ENCODE data around the gene LMBR1.
"Not testable (repeated sequence)": the region's sequence is repeated elsewhere in the genome, so short reads cannot be mapped to it uniquely, and the experiment has no call there.

Gene LMBR1

DNA sequence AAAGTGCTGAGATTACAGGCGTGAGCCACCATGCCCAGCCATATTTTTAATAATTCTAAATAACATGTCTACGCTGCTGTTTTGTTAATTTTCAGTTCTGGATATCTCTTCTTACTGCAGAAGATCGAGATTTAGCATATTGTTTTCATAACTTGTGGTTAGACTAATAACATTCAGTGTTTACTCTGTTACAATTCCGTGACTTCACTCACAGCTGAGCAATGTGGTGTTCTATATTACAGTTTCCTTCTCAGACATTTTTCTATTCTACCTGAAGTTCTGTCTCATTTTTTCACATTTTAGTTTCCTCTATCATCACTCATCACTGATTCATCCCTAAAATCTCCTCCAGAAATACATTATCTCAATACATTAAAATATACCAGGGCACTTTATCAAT is 241.5 kb downstream of the LMBR1 start:
- DNase-seq, result no peak

DNA sequence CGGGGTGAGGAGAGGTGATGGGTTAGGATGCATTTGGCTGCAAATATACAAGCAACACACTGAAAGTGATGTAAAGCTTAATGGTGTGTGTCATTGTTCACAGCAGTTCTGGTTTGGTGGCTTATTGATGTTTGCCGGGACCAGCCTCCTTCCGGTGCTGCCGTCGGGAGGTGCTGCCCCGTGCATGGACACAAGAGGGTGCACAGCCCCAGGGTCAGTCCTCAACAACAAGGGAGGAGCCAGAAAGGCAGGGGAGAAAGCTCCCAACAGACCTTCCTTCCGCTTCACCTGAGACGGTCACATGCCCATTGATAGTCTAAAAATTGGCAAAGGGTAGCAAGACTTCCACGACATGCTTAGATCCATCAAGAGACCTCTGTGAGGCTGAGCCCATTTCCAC is 242.9 kb downstream of the LMBR1 start:
- DNase-seq, result no peak

DNA sequence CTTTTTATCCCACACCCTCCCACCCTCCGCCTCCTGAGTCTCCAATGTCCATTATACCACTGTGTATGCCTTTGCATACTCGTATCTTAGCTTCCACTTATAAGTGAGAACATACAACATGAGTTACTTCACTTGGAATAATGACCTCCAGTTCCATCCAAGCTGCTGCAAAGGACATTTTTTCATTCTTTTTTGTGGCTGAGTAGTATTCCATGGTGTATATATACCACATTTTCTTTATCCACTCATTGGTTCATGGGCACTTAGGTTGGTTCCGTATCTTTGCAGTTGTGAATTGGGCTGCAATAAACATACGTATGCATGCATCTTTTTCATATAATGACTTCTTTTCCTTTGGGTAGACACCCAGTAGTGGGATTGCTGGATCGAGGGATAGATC is 245.7 kb downstream of the LMBR1 start:
- DNase-seq, result not testable (repeated sequence)

DNA sequence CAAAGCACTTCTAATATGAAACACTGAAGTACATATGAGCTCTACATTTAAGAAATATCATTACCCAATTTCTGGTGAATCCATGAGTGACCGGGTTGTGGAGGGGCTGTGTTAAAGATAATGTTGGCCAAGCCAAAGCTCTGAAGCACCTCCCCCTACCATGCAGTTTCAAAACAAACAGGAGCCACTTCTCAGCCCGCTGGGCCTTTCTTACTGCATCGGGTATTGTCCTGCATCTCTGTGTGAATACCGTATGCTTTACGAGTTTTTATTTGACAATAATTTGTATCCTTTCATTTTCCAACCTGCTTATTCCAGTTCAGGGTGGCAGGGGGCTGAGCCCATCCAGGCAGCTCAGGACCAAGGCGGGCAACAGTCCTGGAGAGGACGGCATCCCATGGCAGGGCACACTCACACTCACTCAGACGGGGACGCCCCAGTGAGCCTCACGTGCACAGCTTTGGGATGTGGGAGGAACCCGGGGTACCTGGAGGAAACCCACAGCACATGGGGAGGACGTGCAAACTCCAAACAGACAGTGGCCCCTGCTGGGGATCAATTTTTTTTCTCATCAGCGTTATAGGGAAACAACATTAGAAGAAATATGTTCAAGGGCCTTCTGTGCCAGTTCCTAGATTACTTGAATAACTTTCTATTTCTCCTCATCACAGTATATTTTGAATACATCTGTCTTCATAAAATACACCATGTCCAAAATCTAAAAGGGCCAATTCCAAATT is 250.5 kb downstream of the LMBR1 start:
- DNase-seq, result no peak

DNA sequence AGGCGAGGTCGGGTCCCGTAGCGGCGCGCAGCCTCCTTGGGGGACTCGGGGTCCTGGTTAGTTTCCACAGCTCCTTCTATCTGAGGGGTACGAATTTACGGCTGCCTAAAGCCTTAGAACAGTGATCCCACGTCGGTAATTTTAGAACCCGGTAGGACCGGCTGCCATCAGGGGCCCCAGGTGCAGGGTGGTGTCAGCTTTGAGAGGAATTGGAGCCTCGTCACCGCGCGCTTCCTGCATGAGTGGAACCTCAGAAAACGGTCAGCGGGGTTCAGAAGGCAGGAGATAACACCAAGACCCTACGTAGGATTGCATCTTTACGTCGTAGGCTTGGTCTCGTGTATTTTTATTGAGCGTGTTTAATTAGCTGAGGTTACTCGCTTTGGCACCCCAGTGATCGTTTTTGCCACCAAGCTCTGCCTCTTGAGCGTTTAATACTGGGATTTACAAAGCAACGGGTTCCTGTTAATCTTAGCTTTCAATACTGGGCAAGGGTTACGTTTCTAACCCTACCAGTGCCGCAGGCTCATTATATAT is 252.0 kb downstream of the LMBR1 start:
- DNase-seq, result no peak

DNA sequence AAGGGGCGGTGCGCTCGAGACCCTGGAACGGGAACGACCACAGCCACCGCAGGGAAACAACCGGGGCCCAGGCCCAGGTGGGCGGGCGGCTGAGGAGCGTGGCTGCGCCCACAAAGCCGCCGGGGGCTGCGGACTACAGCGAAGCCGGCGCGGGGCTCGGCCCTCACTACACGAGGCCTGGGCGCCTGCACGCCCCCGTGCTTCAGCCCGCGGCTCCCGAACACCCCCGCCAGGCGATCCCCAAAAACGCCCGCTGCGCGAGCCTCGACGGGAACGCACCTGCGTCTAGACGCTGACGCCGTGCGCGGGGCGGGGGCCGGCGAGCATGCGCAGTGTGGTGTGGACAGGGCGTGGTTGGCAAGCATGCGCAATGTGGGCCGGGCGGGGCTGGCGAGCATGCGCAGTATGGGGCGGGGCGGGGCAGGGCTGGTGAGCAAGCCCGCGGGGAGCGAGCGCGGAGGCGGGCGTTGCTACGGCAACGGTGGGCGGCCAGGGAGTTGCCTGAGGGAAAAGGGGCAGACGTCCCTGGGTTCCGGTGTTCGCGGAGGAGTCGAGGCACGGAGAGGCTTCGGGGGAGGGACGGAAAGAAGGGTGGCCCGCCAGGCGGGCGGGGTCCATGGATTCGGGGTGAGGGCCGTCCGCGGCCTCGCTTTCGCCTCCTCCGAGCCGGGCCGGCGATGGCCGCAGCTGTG is 252.6 kb downstream of the LMBR1 start, which contains the start of gene RNF32:
Gene RNF32, plus strand, starts transcription at position 518 of the 692 bp plus-strand sequence. CDS start 3,104 bp downstream, outside the sequence.
- peak; percentile 58 for DNase-seq

DNA sequence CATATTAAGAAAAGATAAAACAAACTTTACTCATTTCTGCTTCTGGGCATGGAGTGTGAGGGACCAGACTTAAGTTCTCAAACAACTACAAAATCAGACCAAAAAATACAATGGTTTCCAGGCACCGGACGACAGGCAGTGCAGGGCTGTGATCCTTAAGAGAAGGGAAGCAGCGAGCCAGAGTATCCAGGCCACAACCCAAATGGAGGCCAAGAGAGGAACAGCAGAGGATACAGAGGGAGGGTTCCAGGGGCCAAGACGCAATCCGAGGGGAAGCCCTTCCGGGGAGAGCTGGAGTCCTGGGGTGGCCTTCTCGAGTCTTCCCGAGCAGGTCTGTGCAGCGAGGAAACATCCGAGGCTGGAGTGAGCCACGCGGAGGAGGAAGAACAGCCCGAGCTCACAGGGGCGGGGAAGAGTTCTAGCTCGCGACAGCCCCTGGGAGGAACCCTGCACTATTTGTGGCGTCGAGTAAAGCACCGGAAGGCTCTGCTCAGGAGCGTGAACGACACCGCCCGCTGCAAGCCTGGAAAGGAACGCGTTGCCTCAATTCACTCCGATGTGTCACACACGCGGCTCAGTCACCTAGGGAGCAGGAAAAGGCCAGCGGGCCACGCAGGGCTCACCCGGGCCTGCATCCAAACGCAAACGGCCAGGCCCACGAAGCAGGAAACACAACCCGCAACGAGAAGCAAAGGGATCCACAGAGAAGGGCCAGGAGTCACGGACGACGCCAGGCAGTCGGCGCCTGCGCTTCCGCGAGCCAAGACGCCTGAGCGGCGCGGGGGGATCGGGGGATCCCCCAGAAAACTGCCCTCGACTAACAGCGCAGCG is 253.3 kb downstream of the LMBR1 start:
- no peak for DNase-seq

DNA sequence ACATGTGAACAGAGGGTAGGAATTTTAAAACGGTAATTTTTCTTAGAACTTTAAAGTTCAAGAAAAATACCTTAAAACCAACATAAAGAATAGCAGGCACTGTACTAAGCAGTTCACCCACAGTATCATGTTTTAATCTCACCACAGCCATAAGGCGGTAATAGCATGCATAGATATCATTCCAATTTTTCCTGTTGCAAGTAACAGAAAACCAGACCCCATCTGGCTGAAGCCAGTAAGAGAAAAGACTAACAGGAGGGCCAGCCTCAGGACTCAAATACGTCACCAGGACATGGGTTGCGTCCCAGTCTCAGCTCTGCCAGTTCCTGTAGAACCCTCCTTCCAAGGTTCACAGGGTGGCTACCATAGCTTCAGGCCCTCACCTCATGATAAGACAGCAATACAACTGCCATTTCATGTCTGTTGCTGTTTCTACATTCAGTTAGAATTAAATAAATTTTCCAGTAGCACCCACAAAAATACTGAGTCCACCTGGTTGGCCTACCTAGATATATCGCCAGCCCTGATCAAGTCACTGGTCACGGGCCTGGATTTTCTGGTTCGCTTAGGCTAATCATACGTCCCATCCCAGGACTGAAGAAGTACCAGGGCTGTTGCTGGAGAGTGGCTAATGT is 254.4 kb downstream of the LMBR1 start:
- no peak for DNase-seq

DNA sequence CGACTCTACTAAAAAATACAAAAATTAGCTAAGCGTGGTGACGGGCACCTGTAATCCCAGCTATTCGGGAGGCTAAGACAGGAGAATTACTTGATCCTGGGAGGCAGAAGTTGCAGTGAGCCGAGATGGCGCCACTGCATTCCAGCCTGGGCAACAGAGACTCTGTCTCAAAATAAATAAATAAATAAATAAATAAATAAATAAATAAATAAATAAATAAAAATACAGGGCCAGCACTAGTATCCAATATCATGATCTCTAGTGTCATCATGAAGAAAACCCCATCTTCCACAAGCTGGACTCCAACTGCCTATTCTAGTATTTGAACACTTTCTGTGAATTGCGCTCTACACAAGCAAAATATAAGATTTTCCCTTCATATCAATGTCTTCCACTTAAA is 255.9 kb downstream of the LMBR1 start:
- DNase-seq, result not testable (repeated sequence)

DNA sequence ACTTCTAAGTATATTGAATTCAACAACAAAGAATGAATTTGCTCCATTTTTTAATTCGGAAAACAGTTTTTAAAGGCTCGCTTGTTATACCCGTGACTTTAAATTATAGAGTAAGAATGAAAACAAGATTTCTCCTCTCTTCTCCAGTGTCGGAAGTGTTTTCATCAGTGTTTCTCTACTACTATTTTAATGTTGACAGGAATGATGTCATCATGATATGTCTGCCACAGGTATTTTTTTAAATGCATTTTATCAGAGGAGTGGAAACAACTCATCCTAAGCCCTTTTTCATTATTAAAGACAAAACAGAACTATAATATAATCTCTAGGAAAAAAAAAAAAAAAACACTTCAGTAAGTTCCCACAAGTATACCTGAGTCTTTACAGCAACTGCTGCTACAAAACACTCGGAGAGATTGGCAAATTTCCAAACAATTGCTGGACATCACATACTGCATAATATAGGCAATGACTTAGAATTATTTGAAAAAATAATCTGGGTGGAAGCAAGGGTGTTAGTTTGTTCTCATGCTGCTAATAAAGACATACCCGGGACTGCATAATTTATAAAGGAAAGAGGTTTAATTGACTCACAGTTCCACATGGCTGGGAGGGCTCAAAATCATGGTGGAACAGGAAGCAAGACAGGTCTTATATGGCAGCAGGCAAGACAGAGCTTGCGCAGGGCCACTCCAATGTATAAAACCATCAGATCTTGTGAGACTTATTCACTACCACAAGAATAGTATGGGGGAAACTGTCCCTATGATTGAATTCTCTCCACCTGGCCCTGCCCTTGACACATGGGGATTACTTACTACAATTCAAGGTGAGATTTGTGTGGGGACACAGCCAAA is 257.2 kb downstream of the LMBR1 start:
- DNase-seq, result no peak

DNA sequence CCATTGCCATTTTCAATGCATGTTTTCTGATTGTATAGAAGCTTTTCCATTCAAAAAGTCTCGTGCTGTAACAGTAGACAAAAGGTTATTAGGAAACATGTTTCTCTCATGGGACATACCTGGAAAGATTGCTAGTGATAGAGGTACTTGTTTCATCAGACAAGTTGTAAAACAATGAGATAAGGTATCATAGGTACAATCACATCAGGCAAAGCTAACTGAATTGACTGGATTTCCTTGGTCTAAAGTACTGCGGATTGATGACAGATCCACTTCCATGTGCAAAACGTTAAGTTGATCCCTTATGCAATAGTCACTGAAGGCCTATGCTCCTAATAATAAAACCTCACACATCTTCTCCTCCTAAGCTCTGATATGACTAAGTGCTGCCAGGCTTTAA is 258.9 kb downstream of the LMBR1 start:
- no peak for DNase-seq

DNA sequence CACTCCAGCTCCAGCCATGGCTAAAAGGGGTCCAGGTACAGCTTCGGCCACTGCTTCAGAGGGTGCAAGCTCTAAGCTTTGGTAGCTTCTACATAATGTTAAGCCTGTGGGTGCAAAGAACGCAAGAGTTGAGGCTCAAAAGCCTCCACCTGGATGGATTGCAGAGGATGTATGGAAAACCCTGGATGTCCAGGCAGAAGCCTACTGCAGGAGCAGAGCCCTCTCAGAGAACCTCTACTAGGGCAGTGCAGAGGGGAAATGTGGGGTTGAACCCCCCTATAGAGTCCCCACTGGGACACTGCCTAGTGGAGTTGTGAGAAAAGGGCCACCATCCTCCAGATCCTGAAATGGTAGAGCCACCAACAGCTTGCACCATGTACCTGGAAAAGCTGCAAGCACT is 263.1 kb downstream of the LMBR1 start:
- DNase-seq, result no peak

DNA sequence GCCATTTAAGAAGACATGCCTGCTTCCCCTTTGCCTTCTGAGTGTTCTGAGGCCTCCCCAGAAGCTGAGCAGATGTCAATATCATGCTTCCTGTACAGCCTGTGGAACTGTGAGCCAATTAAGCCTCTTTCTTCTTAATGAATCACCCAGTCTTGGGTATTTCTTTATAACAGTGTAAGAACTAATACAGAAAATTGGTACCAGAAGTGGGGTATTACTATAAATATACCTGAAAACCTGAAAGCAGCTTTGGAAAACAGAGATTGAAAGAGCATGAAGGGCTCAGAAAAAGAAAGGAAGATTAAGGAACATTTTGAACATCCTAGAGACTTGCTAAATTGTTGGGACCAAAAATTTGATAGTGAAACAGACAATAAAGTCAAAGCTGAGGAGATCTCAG is 264.4 kb downstream of the LMBR1 start:
- no peak for DNase-seq
